Right atrium auricular region (tissue), 2 donors: ENCODE data around the gene ANO7. TPM values are rescaled to one million over a fixed set of nuclear protein-coding genes. Genes with fewer than 3 reads are reported as not detected.
A peak's percentile ranks its signal among the peaks of the same experiment; 100 is the strongest.

Experiments used
- DNase-seq: peaks from one replicate; pipeline ENCODE4 v3.0.0-alpha.2; 2019; ENCODE audit warnings: low spot score
- H3K27ac ChIP-seq, 2 donors: fragments of 200-600 bp; sonication (generic); 1 replicate in 1 of 2; 2 replicates in 1 of 2; pipeline ENCODE4 v1.5.1; 2016 to 2019
- H3K27me3 ChIP-seq, 2 donors: fragments of 200-600 bp; sonication (generic); one replicate each; pipeline versions ENCODE4 v1.5.1 to v1.6.0; 2017 to 2019
- H3K36me3 ChIP-seq: fragments of 200-600 bp; sonication (generic); one replicate; pipeline ENCODE4 v1.5.1; 2016
- H3K4me1 ChIP-seq, 2 donors: fragments of 200-600 bp; sonication (generic); one replicate each; pipeline versions ENCODE4 v1.5.1 to v1.6.0; 2017 to 2019
- H3K4me3 ChIP-seq, 2 donors: fragments of 200-600 bp; sonication (generic); 1 replicate in 1 of 2; 2 replicates in 1 of 2; pipeline ENCODE4 v1.5.1; 2017 to 2019; ENCODE audit warnings: mild to moderate bottlenecking in 1 of 2, moderate library complexity in 1 of 2
- H3K9me3 ChIP-seq, 2 donors: fragments of 200-600 bp; sonication (generic); one replicate each; pipeline ENCODE4 v1.5.1; 2019
- CTCF ChIP-seq, 2 donors: fragments of 200-600 bp; sonication (generic); IDR thresholded peaks; one replicate each; pipeline ENCODE4 v1.5.1; 2019; ENCODE audit warnings: antibody characterized with exemption in 2 of 2
- total RNA-seq, 2 donors: library from RNA; depleted of rRNA; stranded (reverse); fragments of >200 nt; gene quantifications; one replicate each; pipeline ENCODE4 v1.1.0, GENCODE V29; 2016

Gene ANO7
- total RNA-seq, 2 donors from 2014 or later = 1.1 to 1.3 TPM

- DNase-seq = no peak
- peak overlapping the region; percentile 55 to 75 for H3K4me3 ChIP-seq
- no peaks in the 10 kb centered on the region for H3K9me3 ChIP-seq
- peaks cover 0 to 10% of the 10 kb centered on the region in 2 donors for H3K4me1 ChIP-seq
- no peaks in the 10 kb centered on the region for H3K27me3 ChIP-seq
- peak overlapping the region; percentile 76 to 80 for H3K27ac ChIP-seq
- TF ChIP-seq CTCF (IDR thresholded peaks at IDR 0.05) = peak in 1 of 2 donors; percentile 32
- no peaks in the 10 kb centered on the region for H3K36me3 ChIP-seq
Observed at GRCh38 chr2:241218131-241219029, 29.9 kb downstream of the ANO7 start.

- Histone ChIP-seq H3K4me3 (peak overlapping the region; percentile 55 to 75), H3K36me3 (no peaks in the 10 kb centered on the region), H3K27ac (no peak overlapping the region), H3K4me1 (peaks cover 0 to 14% of the 10 kb centered on the region in 2 donors), H3K9me3 (no peaks in the 10 kb centered on the region), H3K27me3 (no peaks in the 10 kb centered on the region)
- TF ChIP-seq CTCF (IDR thresholded peaks at IDR 0.05) = no peak
- DNase-seq = no peak
Observed at GRCh38 chr2:241219030-241219382, 30.5 kb downstream of the ANO7 start.

GRCh38 chr2:241219856-241220356 lies 31.4 kb downstream of the ANO7 start:
- Histone ChIP-seq H3K27ac (no peak overlapping the region), H3K36me3 (no peaks in the 10 kb centered on the region), H3K27me3 (no peaks in the 10 kb centered on the region), H3K4me1 (peaks cover 0 to 23% of the 10 kb centered on the region in 2 donors), H3K9me3 (no peaks in the 10 kb centered on the region), H3K4me3 (no peak overlapping the region)
- no peak for TF ChIP-seq CTCF (IDR thresholded peaks at IDR 0.05)
- no peak for DNase-seq

GRCh38 chr2:241223211-241224017 lies 34.9 kb downstream of the ANO7 start:
- H3K9me3 ChIP-seq = no peaks in the 10 kb centered on the region
- H3K4me3 ChIP-seq = no peak overlapping the region
- no peak overlapping the region for H3K27ac ChIP-seq
- no peak for DNase-seq
- H3K4me1 ChIP-seq = peaks cover 0 to 44% of the 10 kb centered on the region in 2 donors
- peaks cover 13% of the 10 kb centered on the region for H3K36me3 ChIP-seq
- TF ChIP-seq CTCF (IDR thresholded peaks at IDR 0.05) = no peak
- H3K27me3 ChIP-seq = no peaks in the 10 kb centered on the region

GRCh38 chr2:241224018-241224850 lies 35.8 kb downstream of the ANO7 start:
- DNase-seq = no peak
- peaks cover 0 to 44% of the 10 kb centered on the region in 2 donors for H3K4me1 ChIP-seq
- no peak overlapping the region for H3K27ac ChIP-seq
- no peak overlapping the region for H3K4me3 ChIP-seq
- peaks cover 21% of the 10 kb centered on the region for H3K36me3 ChIP-seq
- TF ChIP-seq CTCF (IDR thresholded peaks at IDR 0.05) = no peak
- H3K27me3 ChIP-seq = no peaks in the 10 kb centered on the region
- H3K9me3 ChIP-seq = no peaks in the 10 kb centered on the region
